Parathyroid adenoma (tissue), 2 donors: Measurements from ENCODE around the gene EIF3B.

Experiments used
- H2AFZ ChIP-seq: fragments of 300-600 bp; sonication (generic); one replicate; pipeline ENCODE4 v1.7.0; 2017; ENCODE audit warnings: antibody characterized with exemption, mild to moderate bottlenecking
- H3K27ac ChIP-seq: fragments of 300-600 bp; sonication (generic); one replicate; pipeline ENCODE4 v1.7.0; 2017
- H3K27me3 ChIP-seq: fragments of 300-600 bp; sonication (generic); one replicate; pipeline ENCODE4 v1.7.0; 2017; ENCODE audit warnings: low read length; ENCODE audit not compliant: control insufficient read depth, insufficient read depth
- H3K36me3 ChIP-seq: fragments of 300-600 bp; sonication (generic); one replicate; pipeline ENCODE4 v1.7.0; 2017; ENCODE audit warnings: low read length; ENCODE audit not compliant: control insufficient read depth, insufficient read depth
- H3K4me1 ChIP-seq: fragments of 300-600 bp; sonication (generic); one replicate; pipeline ENCODE4 v1.7.0; 2017; ENCODE audit warnings: control low read depth
- H3K4me2 ChIP-seq: fragments of 300-600 bp; sonication (generic); one replicate; pipeline ENCODE4 v1.7.0; 2017; ENCODE audit warnings: low read length
- H3K4me3 ChIP-seq: fragments of 300-600 bp; sonication (generic); one replicate; pipeline ENCODE4 v1.7.0; 2017; ENCODE audit warnings: low read depth, low read length
- H3K79me2 ChIP-seq: fragments of 300-600 bp; sonication (generic); one replicate; pipeline ENCODE4 v1.7.0; 2017; ENCODE audit warnings: control low read depth
- H3K9ac ChIP-seq: fragments of 300-600 bp; sonication (generic); one replicate; pipeline ENCODE4 v1.7.0; 2017; ENCODE audit warnings: mild to moderate bottlenecking
- H3K9me3 ChIP-seq: fragments of 300-600 bp; sonication (generic); one replicate; pipeline ENCODE4 v1.7.0; 2017; ENCODE audit warnings: low read length; ENCODE audit not compliant: control insufficient read depth
- CTCF ChIP-seq: fragments of 300-600 bp; sonication (generic); IDR thresholded peaks from one replicate; pipeline ENCODE4 v1.7.0; 2017; ENCODE audit warnings: antibody characterized with exemption, mild to moderate bottlenecking
- donor health status: primary hyperparathyroidism.

Gene EIF3B

DNA sequence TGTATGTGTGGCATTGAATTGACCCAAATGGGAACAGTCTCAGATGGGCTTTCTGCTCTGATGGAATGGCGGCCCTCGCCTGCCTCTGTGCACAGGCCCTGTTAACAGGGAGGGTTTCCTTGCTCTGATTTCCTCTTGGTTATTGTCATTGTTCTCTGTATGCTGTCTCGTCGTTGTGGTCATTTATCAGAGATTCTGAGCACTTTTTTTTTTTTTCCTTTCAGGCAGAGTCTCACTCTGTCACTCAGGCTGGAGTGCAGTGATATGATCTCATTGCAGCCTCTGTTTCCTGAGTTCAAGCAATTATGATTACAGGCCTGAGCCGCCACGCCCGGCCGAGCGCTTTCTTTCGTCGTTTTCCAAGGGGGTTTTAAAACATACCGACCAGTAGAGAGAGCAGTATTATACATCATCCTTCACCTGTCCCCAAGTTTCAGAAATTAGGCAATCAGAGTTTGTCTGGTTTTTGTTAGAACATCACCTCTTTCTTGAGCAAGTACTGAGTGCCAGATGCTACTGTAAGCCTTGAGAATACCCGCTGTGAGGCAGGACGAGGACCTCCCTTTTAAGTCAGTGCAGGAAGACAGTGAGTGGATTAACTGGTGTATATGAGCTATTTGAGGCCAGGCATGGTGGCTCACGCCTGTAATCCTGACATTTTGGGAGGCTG, 55.3 kb downstream of the EIF3B start:
- no peaks in the 10 kb centered on the region for H3K9me3 ChIP-seq
- no peaks in the 10 kb centered on the region for H3K36me3 ChIP-seq
- no peak for TF ChIP-seq CTCF
- H3K4me3 ChIP-seq = no peak overlapping the region
- no peaks in the 10 kb centered on the region for H3K27me3 ChIP-seq
- H3K79me2 ChIP-seq = peaks cover 8% of the 10 kb centered on the region
- H3K4me1 ChIP-seq = no peaks in the 10 kb centered on the region
- H3K4me2 ChIP-seq = no peak overlapping the region
- H2AFZ ChIP-seq = no peak overlapping the region
- H3K9ac ChIP-seq = no peak overlapping the region
- no peak overlapping the region for H3K27ac ChIP-seq

GRCh38 chr7:2411049-2411448, 56.4 kb downstream of the EIF3B start:
- H3K4me3 ChIP-seq = no peak overlapping the region
- H3K27ac ChIP-seq = no peak overlapping the region
- H3K4me1 ChIP-seq = no peaks in the 10 kb centered on the region
- TF ChIP-seq CTCF = no peak
- H2AFZ ChIP-seq = no peak overlapping the region
- H3K36me3 ChIP-seq = no peaks in the 10 kb centered on the region
- peaks cover 8% of the 10 kb centered on the region for H3K79me2 ChIP-seq
- no peaks in the 10 kb centered on the region for H3K27me3 ChIP-seq
- H3K9me3 ChIP-seq = no peaks in the 10 kb centered on the region
- H3K4me2 ChIP-seq = no peak overlapping the region
- no peak overlapping the region for H3K9ac ChIP-seq

- Histone ChIP-seq H3K36me3 (no peaks in the 10 kb centered on the region), H3K4me2 (no peak overlapping the region), H3K9ac (no peak overlapping the region), H3K4me1 (no peaks in the 10 kb centered on the region), H2AFZ (no peak overlapping the region), H3K27me3 (no peaks in the 10 kb centered on the region), H3K9me3 (no peaks in the 10 kb centered on the region), H3K79me2 (peaks cover 11% of the 10 kb centered on the region), H3K4me3 (no peak overlapping the region), H3K27ac (no peak overlapping the region)
- TF ChIP-seq CTCF = no peak
These were observed 57.4 kb downstream of the EIF3B start for GRCh38 chr7:2411815-2412586.

GRCh38 chr7:2412587-2413201, 58.1 kb downstream of the EIF3B start:
- Histone ChIP-seq H3K4me1 (no peaks in the 10 kb centered on the region), H3K4me3 (no peak overlapping the region), H3K27ac (no peak overlapping the region)

More at GRCh38 chr7:2412587-2413201, 58.1 kb downstream of the EIF3B start:
- Histone ChIP-seq H3K36me3 (no peaks in the 10 kb centered on the region), H3K27me3 (no peaks in the 10 kb centered on the region), H3K79me2 (peaks cover 16% of the 10 kb centered on the region), H3K9me3 (no peaks in the 10 kb centered on the region), H2AFZ (no peak overlapping the region), H3K9ac (no peak overlapping the region), H3K4me2 (no peak overlapping the region)
- no peak for TF ChIP-seq CTCF
